ENCODE data around the gene ABCC1. TPM values are rescaled to one million over a fixed set of nuclear protein-coding genes. Genes with fewer than 3 reads are reported as not detected.

The ABCC1 gene
- total and polyA plus RNA-seq, 2 of the 8 experiments (the other 6 are each of a cell fraction or from before 2014, with no cell fraction given), result 42.6 to 66.8 TPM

- Histone ChIP-seq H2BK15ac (ENCODE audit: low read length) (no peak overlapping the region), H2BK12ac (ENCODE audit: low read depth, low read length) (no peak overlapping the region), H3K4me1 (replicated peaks in 1 of 4; ENCODE audit: control insufficient read depth in 3 of 4, insufficient read depth in 4 of 4, low read length in 3 of 4) (peaks cover 4 to 20% (median 17%) of the 10 kb centered on the region in 4 experiments; a peak in 4 of 7 replicates), H3K23ac (ENCODE audit: insufficient read length) (no peak overlapping the region), H3K18ac (ENCODE audit: extremely low read depth, low read length) (no peak overlapping the region), H3K79me2 (ENCODE audit: control insufficient read depth in 1 of 2, insufficient read depth in 2 of 2, low read length in 2 of 2) (peaks cover 7 to 75% of the 10 kb centered on the region in 2 experiments), H2BK5ac (ENCODE audit: low read depth, low read length) (no peak overlapping the region; the same call in 1 of the 2 replicates), H2AFZ (ENCODE audit: low read length) (no peak overlapping the region), H4K20me1 (replicated peaks in 1 of 2; ENCODE audit: control insufficient read depth in 1 of 2, insufficient read depth in 2 of 2, low read length in 2 of 2) (no peaks in the 10 kb centered on the region), H3K14ac (ENCODE audit: insufficient read length) (no peak overlapping the region), H3K4me2 (ENCODE audit: insufficient read depth in 1 of 2, low read depth in 2 of 2, low read length in 2 of 2) (peak overlapping the region in 1 of 2 experiments; percentile 1; a peak in 2 of 4 replicates), H4K5ac (ENCODE audit: insufficient read length, low read depth, low read length) (no peak overlapping the region), H3K27ac (ENCODE audit: low read depth, low read length) (no peak overlapping the region), H3K4me3 (ENCODE audit: extremely low read depth in 1 of 4, insufficient read depth in 2 of 4, low read depth in 3 of 4, low read length in 4 of 4) (no peak overlapping the region), H2AK5ac (ENCODE audit: low read depth, low read length) (no peak overlapping the region), H3K9me3 (ENCODE audit: insufficient read depth in 2 of 2, low read depth in 1 of 2, low read length in 1 of 2) (peaks cover 3 to 7% of the 10 kb centered on the region in 2 experiments), H3K23me2 (ENCODE audit: low read depth, low read length) (peaks cover 3% of the 10 kb centered on the region), H3K9ac (replicated peaks in 1 of 4; ENCODE audit: extremely low read depth in 1 of 4, low read depth in 3 of 4, low read length in 3 of 4) (no peak overlapping the region), H2BK20ac (ENCODE audit: low read length) (no peak overlapping the region), H4K91ac (replicated peaks; ENCODE audit: insufficient read length, low read length) (no peak overlapping the region), H3K36me3 (ENCODE audit: control insufficient read depth in 2 of 4, insufficient read depth in 4 of 4, low read length in 3 of 4) (peaks cover 0 to 7% (median 3%) of the 10 kb centered on the region in 4 experiments; a peak in 2 of 8 replicates), H3K79me1 (ENCODE audit: low read depth, low read length) (peaks cover 5% of the 10 kb centered on the region), H3K27me3 (replicated peaks in 1 of 4; ENCODE audit: control insufficient read depth in 3 of 4, extremely low read depth in 1 of 4, insufficient read depth in 3 of 4, low read length in 3 of 4) (no peaks in the 10 kb centered on the region), H2BK120ac (replicated peaks; ENCODE audit: low read depth, low read length) (no peak overlapping the region), H4K8ac (ENCODE audit: extremely low read depth, insufficient read depth, low read length) (no peak overlapping the region), H3K4ac (replicated peaks; ENCODE audit: insufficient read length, low read depth, low read length) (no peak overlapping the region), H3K56ac (replicated peaks; ENCODE audit: insufficient read length, low read depth, low read length) (no peak overlapping the region)
- ChIA-PET POLR2A (ENCODE audit: partially characterized antibody) (interaction anchor here (0.8 to 1.1 kb wide), 3 partner anchors 10 to 18 kb away, joined by 3 to 5 read pairs (median 3); no protein-coding TSS in a partner anchor), CTCF (ENCODE audit: partially characterized antibody) (interaction anchor here (0.9 to 1.6 kb wide), 3 partner anchors 93 to 189 kb away, joined by 3 to 8 read pairs (median 4); no protein-coding TSS in a partner anchor)
- 92% methylated on average over 5 of the region's 5 CpGs; no CpG with 5 or more reads in 1 of the 2 experiments for WGBS, 2 experiments (ENCODE audit: extremely low coverage in 1 of 2, insufficient coverage in 1 of 2, insufficient read length in 1 of 2, insufficient replicate concordance in 2 of 2, low coverage in 1 of 2, low lambda C conversion rate in 2 of 2, missing lambda C conversion rate in 1 of 2)
- TF ChIP-seq HDAC2 (IDR thresholded peaks at IDR 0.05; ENCODE audit: borderline replicate concordance in 1 of 2, low read depth in 2 of 2, low read length in 2 of 2), result no peak
- no peak for TF ChIP-seq ASH2L (IDR thresholded peaks at IDR 0.05; ENCODE audit: low read length)
- TF ChIP-seq JUN (IDR thresholded peaks at IDR 0.05; ENCODE audit: low read depth, low read length), result no peak
- TF ChIP-seq YY1 (IDR thresholded peaks at IDR 0.05; ENCODE audit: low read depth, low read length), result no peak
- no peak for TF ChIP-seq KDM1A (IDR thresholded peaks at IDR 0.05; ENCODE audit: borderline replicate concordance, low read length)
- TF ChIP-seq CBX8 (IDR thresholded peaks at IDR 0.05; ENCODE audit: borderline replicate concordance, low read depth, low read length), result no peak
- no peak for TF ChIP-seq POU5F1 (IDR thresholded peaks at IDR 0.05; ENCODE audit: low read depth, low read length)
- TF ChIP-seq FOSL1 (IDR thresholded peaks at IDR 0.05; ENCODE audit: insufficient read depth, low read depth, low read length), result no peak
- DNase-seq (ENCODE audit: low read depth in 1 of 2, low spot score in 2 of 2) (no peak), FAIRE-seq (no peak)
These were observed 17.0 kb downstream of the ABCC1 start for GRCh38 chr16:15966420-15966819.
